Measurements from ENCODE around the gene SRCIN1. TPM values are rescaled to one million over a fixed set of nuclear protein-coding genes. Genes with fewer than 3 reads are reported as not detected.

SRCIN1 gene
- total and polyA plus RNA-seq, 2 experiments from 2014 or later = 2.3 to 10.8 TPM

GRCh38 chr17:38617967-38618760 is 12.4 kb upstream of the SRCIN1 start:
- Histone ChIP-seq H3K4me3 (no peak overlapping the region), H3K27me3 (no peaks in the 10 kb centered on the region), H3K36me3 (no peaks in the 10 kb centered on the region), H3K4me1 (ENCODE audit: low read depth) (no peaks in the 10 kb centered on the region), H3K27ac (no peak overlapping the region), H3K9me3 (ENCODE audit: low read depth) (no peaks in the 10 kb centered on the region)
- no peak for TF ChIP-seq CTCF (IDR thresholded peaks at IDR 0.05; ENCODE audit: low read depth, low read length)
- DNase-seq (ENCODE audit: low read depth in 1 of 2, low spot score in 1 of 2) = no peak

GRCh38 chr17:38617074-38617860 is 11.5 kb upstream of the SRCIN1 start:
- Histone ChIP-seq H3K4me1 (ENCODE audit: low read depth) (no peaks in the 10 kb centered on the region), H3K27me3 (no peaks in the 10 kb centered on the region), H3K27ac (no peak overlapping the region), H3K4me3 (no peak overlapping the region), H3K36me3 (no peaks in the 10 kb centered on the region), H3K9me3 (ENCODE audit: low read depth) (no peaks in the 10 kb centered on the region)
- no peak for DNase-seq (ENCODE audit: low read depth in 1 of 2, low spot score in 1 of 2)
- no peak for TF ChIP-seq CTCF (IDR thresholded peaks at IDR 0.05; ENCODE audit: low read depth, low read length)

- no peaks in the 10 kb centered on the region for H3K36me3 ChIP-seq
- no peak for DNase-seq (ENCODE audit: low read depth in 1 of 2, low spot score in 1 of 2)
- H3K4me1 ChIP-seq (ENCODE audit: low read depth) = no peaks in the 10 kb centered on the region
- H3K27ac ChIP-seq = no peak overlapping the region
- TF ChIP-seq CTCF (IDR thresholded peaks at IDR 0.05; ENCODE audit: low read depth, low read length) = no peak
- H3K9me3 ChIP-seq (ENCODE audit: low read depth) = no peaks in the 10 kb centered on the region
- no peaks in the 10 kb centered on the region for H3K27me3 ChIP-seq
- no peak overlapping the region for H3K4me3 ChIP-seq
These were observed 10.6 kb upstream of the SRCIN1 start for GRCh38 chr17:38616361-38616760.

GRCh38 chr17:38613981-38614779 is 8.4 kb upstream of the SRCIN1 start:
- no peak for TF ChIP-seq CTCF (IDR thresholded peaks at IDR 0.05; ENCODE audit: low read depth, low read length)
- no peak overlapping the region for H3K4me3 ChIP-seq
- no peaks in the 10 kb centered on the region for H3K36me3 ChIP-seq
- DNase-seq (ENCODE audit: low read depth in 1 of 2, low spot score in 1 of 2) = no peak
- no peaks in the 10 kb centered on the region for H3K9me3 ChIP-seq (ENCODE audit: low read depth)
- no peak overlapping the region for H3K27ac ChIP-seq
- H3K4me1 ChIP-seq (ENCODE audit: low read depth) = no peaks in the 10 kb centered on the region
- H3K27me3 ChIP-seq = peaks cover 11% of the 10 kb centered on the region

GRCh38 chr17:38613525-38613980 is 7.8 kb upstream of the SRCIN1 start:
- Histone ChIP-seq H3K27me3 (peaks cover 17% of the 10 kb centered on the region), H3K36me3 (no peaks in the 10 kb centered on the region), H3K4me1 (ENCODE audit: low read depth) (no peaks in the 10 kb centered on the region), H3K9me3 (ENCODE audit: low read depth) (no peaks in the 10 kb centered on the region), H3K27ac (no peak overlapping the region), H3K4me3 (no peak overlapping the region)
- no peak for DNase-seq (ENCODE audit: low read depth in 1 of 2, low spot score in 1 of 2)
- no peak for TF ChIP-seq CTCF (IDR thresholded peaks at IDR 0.05; ENCODE audit: low read depth, low read length)
